Ishikawa (cell line): Measurements from ENCODE around the gene ANLN.

Experiments
- CEBPB ChIP-seq: IDR thresholded peaks from 2 replicates; pipeline ENCODE4 v1.6.1; 2012
- CREB1 ChIP-seq: IDR thresholded peaks from 2 replicates; pipeline ENCODE4 v1.6.1; 2012; ENCODE audit warnings: low read depth
- EGR1 ChIP-seq: IDR thresholded peaks from 2 replicates; pipeline ENCODE4 v1.6.1; 2012
- EP300 ChIP-seq: IDR thresholded peaks from 2 replicates; pipeline ENCODE4 v1.6.1; 2012; ENCODE audit warnings: borderline replicate concordance
- FOXM1 ChIP-seq: IDR thresholded peaks from 2 replicates; pipeline ENCODE4 v1.6.1; 2012; ENCODE audit warnings: low read depth, borderline replicate concordance
- NFIC ChIP-seq: IDR thresholded peaks from 2 replicates; pipeline ENCODE4 v1.6.1; 2012
- RAD21 ChIP-seq: IDR thresholded peaks from 2 replicates; pipeline ENCODE4 v1.6.1; 2012; ENCODE audit warnings: low read depth
- REST ChIP-seq: IDR thresholded peaks from 2 replicates; pipeline ENCODE4 v1.6.1; 2012; ENCODE audit warnings: low read depth, mild to moderate bottlenecking
- TAF1 ChIP-seq: IDR thresholded peaks from 2 replicates; pipeline ENCODE4 v1.6.1; 2012; ENCODE audit warnings: low read depth, mild to moderate bottlenecking
- TCF12 ChIP-seq: IDR thresholded peaks from 2 replicates; pipeline ENCODE4 v1.6.1; 2012; ENCODE audit warnings: low read depth
- TEAD4 ChIP-seq: IDR thresholded peaks from 2 replicates; pipeline ENCODE4 v1.6.1; 2012
- USF1 ChIP-seq: IDR thresholded peaks from 2 replicates; pipeline ENCODE4 v1.6.1; 2012
- YY1 ChIP-seq: IDR thresholded peaks from 2 replicates; pipeline ENCODE4 v1.6.1; 2012; ENCODE audit warnings: low read depth
- TF ChIP-seq, protein P1 (sequence below): IDR thresholded peaks from 2 replicates; pipeline ENCODE4 v1.6.1; 2012

DNA sequence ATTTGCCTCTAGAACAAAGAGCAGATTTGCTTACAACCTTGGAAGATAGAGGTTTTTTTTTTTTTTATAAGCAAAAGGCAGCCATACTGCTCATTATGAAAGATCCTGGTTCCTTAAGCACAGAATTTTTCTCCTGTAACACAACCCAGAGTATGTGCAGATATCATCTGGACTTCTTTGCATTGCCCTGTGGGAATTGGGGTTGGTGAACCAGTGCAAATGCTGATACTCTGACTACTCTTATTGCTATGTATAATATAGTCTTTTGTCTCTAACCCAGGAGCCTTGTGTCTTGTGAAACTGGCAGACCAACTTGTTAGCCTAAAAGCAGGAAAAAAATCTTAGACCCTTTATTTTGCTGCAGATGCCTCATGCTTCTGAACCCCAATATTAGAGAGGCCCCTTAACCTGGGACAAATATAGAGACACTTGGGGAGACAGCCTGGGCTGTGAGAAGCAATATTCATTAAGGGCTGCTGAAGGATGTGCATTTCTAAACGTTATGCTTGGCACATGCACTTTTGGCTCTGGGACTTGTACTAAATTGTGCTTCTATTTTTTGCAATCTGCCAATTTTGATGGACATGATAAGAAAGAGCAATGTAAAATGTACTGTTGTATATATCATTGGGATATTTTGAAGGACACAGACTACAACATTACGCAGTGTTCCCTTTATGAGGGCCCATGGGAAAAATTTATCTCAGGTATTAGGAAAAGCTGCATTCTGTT is 78.9 kb downstream of the ANLN start:
- TF ChIP-seq, protein P1, sequence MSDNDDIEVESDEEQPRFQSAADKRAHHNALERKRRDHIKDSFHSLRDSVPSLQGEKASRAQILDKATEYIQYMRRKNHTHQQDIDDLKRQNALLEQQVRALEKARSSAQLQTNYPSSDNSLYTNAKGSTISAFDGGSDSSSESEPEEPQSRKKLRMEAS, result no peak
- TF ChIP-seq RAD21 (no peak), USF1 (no peak), EP300 (no peak), FOXM1 (no peak), REST (no peak), CEBPB (no peak), CREB1 (no peak), TAF1 (no peak), YY1 (no peak), NFIC (no peak), TEAD4 (no peak), TCF12 (no peak), EGR1 (no peak)
